GM12865 (cell line): Measurements from ENCODE around the gene NT5DC2.

ENCODE experiments used
- DNase-seq: peaks from one replicate; pipeline ENCODE4 v3.0.0; 2010; ENCODE audit warnings: low read depth
- H3K4me3 ChIP-seq: 2 replicates; pipeline ENCODE4 v1.5.1; 2011; ENCODE audit warnings: mild to moderate bottlenecking, low read depth, low read length, control low read depth
- TF ChIP-seq, protein P1 (sequence below): IDR thresholded peaks from 2 replicates; pipeline ENCODE4 v1.5.1; 2011; ENCODE audit warnings: low read length, control low read depth, low read depth, inconsistent platforms; ENCODE audit not compliant: insufficient read depth; ENCODE audit errors: missing control alignments

NT5DC2 gene

DNA sequence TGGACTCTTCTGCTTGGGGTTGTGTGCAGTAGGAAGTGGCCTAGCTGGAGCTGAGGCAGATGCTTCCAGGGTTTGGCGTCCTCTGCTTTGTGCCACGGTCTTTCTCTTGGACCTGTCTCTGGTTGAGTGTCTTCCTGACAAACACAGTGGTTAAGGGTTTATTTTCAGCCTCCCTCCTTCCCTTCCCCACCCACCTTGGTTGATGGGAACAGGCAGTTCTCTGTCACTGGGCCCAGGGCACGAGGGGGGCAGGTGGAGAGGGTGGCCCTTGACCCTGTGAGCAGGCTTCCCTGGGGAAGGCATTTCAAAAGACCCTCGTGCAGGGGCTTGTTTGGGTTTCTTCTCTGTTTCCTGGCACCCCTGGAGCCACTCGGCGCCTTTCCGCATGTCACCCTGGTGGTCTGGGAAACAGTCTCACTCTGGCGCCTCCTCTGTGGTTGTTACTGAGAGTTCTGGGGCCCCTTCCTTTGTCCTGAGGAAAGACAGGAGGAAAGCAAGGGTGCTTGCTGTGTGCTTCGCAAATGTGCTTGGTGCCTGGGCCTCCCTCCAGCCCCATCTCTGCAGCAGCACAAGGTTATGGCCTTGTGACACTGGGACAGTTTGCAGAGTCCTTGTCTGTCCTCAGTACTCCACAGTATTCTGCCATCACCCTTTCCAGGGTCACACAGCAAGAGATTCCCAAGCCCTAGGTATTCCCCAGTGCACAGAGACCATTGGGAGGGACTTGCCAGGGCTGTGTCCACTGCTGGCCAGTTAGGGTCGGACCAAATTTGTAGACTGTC lies 48.8 kb downstream of the NT5DC2 start:
- DNase-seq, result no peak
- no peak overlapping the region for H3K4me3 ChIP-seq

DNA sequence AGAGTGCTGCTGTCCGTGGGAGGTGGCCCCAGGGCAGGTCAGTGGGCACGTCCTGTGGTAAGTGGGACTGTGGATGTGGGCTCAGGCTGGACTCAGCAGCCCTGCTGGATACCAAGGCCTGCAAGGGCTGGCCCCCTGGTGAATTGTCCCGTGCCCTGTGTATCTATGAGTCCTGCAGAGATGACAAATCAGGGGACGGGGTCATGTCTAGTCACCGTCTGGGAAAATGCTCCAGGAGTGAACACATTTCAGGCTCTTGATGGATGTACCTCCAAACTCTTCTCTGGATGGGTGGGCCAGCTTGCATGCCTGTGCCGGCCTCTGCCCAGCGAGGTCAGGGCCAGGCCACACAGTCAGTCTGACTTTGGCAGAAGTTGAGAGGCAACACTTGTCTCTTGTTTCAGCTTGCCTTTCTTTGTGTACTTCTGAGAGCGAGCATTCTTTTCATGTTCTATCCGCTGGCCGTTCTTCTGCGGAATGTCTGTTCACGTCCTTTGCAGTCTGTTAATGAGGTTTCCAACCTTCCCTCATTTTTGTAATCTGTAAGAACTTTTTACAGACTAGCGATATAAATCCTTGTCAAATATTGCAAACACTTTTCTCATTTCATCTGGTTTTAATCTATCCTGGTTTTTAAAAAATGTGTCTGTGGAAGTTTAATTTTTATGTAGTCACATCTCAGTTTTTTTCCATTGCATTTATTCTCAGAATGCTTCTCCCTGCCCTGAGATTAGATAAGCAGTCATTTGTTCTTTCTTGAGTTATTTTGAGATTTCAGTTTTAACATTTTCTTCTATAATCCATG lies 49.9 kb downstream of the NT5DC2 start:
- TF ChIP-seq, protein P1, sequence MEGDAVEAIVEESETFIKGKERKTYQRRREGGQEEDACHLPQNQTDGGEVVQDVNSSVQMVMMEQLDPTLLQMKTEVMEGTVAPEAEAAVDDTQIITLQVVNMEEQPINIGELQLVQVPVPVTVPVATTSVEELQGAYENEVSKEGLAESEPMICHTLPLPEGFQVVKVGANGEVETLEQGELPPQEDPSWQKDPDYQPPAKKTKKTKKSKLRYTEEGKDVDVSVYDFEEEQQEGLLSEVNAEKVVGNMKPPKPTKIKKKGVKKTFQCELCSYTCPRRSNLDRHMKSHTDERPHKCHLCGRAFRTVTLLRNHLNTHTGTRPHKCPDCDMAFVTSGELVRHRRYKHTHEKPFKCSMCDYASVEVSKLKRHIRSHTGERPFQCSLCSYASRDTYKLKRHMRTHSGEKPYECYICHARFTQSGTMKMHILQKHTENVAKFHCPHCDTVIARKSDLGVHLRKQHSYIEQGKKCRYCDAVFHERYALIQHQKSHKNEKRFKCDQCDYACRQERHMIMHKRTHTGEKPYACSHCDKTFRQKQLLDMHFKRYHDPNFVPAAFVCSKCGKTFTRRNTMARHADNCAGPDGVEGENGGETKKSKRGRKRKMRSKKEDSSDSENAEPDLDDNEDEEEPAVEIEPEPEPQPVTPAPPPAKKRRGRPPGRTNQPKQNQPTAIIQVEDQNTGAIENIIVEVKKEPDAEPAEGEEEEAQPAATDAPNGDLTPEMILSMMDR, result no peak
- H3K4me3 ChIP-seq, result no peak overlapping the region
- no peak for DNase-seq

More for the DNA sequence above, 48.8 kb downstream of the NT5DC2 start:
- TF ChIP-seq, protein P1, result no peak

DNA sequence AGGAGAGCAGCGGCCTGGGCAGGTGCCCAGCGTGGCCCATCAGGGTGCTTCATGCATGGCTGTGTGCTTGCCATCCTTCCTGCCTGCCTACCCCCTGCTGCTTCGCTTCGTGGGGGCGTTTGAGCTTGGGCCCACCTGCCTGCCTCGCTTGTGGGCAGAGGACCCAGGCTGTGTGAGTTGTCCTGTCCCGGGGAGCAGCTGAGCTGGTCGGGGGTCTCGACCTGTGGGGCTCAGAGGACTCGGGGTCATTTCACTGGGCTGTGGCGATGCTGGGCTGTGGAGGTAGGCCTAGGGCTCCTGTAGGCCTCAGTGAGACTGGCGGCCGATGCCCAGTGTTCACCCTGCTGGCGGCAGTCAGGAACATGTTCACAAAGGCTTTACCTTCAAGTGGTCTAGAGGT lies 50.6 kb downstream of the NT5DC2 start:
- TF ChIP-seq, protein P1, result no peak
- DNase-seq, result no peak
- H3K4me3 ChIP-seq, result no peak overlapping the region

DNA sequence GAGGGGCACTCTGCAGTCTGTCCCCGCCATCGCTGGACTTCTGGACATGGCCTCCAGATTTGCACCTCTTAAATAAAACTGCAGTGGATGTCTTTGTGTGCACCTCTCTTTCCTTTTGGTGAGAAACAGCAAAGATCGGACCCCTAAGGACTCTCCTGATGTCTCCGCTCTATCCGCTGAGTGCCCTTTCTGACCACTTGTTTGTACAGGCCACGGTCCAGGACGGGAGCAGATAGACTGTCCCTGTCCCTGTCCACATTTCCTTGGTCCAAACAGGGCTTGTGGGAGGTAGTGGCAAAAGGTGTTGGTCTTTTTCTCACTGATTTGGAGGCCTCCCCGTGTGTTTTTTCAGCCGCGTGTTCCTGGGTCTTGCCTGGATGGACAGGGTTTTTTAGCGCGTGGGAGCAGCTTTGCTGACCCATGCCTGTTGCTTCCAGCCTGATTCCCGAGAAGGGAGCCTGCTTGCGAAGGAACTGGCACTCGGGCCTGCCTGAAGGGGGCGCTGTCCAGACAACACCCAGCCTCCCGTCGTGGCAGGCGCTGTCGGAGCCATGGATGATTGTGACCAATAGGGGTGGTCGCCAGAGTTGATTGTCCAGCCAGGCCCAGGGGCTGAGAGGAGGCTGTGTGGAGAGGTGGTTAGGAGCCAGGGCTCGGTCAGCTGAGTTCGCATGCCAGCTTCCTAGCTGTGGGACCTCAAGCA lies 51.7 kb downstream of the NT5DC2 start:
- no peak for DNase-seq
- no peak overlapping the region for H3K4me3 ChIP-seq
- TF ChIP-seq, protein P1, result peak; percentile 38

DNA sequence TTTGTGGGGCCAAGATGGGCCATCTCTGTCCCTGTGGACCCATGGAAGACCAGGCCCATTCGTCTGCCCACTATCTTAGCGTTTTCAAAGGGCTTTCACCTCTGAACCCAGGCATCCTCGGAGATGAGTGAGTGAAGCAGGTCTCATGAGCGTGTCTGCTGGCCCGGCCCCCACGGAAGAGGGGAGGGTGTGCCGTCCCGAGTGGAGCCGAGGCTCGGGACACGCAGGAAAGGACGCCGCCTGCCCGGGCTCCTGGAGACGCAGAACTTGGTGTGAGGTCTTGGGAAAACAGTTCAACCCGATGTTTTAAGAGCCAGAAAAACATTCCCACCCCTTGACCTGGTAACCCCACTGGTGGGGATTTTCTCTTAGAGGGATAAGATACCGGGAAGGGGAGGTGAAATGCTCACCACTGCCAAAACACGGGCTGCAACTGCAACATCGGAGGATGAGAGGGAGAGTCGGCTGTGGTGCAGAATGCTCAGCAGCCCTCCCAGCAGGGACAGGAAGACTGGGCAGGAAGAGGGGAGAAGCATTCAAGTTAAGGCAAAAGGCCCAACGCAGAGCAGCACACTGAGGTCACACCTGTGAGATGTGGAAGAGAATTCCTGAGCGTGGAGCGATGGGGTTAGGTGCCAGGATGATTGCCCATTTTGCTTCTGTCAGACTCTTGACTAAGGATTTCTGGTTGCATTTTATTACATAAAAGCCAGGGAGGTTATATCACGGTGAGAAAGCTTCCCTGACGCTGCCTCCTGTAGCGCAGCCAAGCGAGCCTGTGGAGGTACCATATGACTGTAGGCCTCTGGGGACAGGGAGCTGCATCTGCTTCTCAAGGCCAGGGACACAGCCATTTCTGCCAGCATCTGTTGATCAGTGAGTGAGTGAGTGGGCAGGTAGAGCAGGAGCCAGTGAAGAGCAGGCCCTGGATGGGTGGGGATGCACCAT lies 52.6 kb downstream of the NT5DC2 start:
- no peak for DNase-seq

More for the DNA sequence above, 52.6 kb downstream of the NT5DC2 start:
- TF ChIP-seq, protein P1, result no peak
- H3K4me3 ChIP-seq, result no peak overlapping the region
